Occipital lobe (tissue), 2 donors: Measurements from ENCODE around the gene POM121. TPM values are rescaled to one million over a fixed set of nuclear protein-coding genes. Genes with fewer than 3 reads are reported as not detected.
"Not testable (repeated sequence)": the region's sequence is repeated elsewhere in the genome, so short reads cannot be mapped to it uniquely, and the experiment has no call there.

Experiments
- DNase-seq: peaks from one replicate; lab custom pipeline; 2025; lab: John Stamatoyannopoulos, UW
- total RNA-seq: library from RNA; depleted of rRNA; stranded (reverse); fragments of >200 nt; gene quantifications from one replicate; pipeline ENCODE4 v1.2.3, GENCODE V29; 2014

Gene POM121
- total RNA-seq, 1 donor from 2014 or later = 4.2 TPM

DNA sequence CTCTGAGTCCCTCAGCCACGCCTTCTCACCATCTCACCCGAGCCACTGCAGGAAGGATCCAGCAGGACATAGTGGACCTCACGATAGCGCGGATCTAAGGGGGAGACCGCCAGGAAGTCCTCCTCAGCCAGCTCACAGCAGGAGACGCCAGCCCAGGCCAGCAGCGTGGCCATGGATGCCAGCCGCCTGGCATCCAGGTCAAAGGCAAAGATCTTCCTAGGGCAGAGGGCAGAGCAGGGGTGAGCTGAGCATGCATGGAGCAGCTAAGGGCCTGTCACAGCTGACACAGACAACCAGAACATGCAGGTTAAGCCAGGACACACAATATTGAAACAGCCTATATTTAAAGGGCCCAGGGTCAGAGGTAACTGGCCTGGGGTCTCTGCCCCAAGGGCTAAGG lies 24.4 kb downstream of the POM121 start:
- not testable (repeated sequence) for DNase-seq

- DNase-seq = not testable (repeated sequence)
Measured at GRCh38 chr7:72949686-72950085, 24.8 kb downstream of the POM121 start.

DNA sequence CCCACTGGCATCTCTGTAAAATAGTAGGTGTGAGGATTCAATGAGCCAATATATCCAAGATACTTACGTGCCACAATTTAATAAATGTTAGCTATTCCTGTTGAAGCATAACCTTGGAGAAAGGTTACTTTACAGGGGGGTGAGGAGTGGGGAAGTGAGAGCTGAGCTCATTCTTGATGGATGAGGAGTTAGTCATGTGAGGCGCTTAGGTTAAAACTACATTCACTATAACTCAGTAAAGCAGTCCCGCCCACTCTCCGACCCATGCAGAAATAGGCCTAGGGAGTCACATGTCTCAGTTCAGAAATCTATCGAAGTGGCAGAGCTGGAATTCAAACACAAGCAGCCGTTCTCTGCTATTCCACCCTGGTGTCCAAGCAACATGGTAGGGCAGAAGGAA lies 25.5 kb downstream of the POM121 start:
- not testable (repeated sequence) for DNase-seq

- not testable (repeated sequence) for DNase-seq
Measured at GRCh38 chr7:72953901-72954562, 29.1 kb downstream of the POM121 start.

DNA sequence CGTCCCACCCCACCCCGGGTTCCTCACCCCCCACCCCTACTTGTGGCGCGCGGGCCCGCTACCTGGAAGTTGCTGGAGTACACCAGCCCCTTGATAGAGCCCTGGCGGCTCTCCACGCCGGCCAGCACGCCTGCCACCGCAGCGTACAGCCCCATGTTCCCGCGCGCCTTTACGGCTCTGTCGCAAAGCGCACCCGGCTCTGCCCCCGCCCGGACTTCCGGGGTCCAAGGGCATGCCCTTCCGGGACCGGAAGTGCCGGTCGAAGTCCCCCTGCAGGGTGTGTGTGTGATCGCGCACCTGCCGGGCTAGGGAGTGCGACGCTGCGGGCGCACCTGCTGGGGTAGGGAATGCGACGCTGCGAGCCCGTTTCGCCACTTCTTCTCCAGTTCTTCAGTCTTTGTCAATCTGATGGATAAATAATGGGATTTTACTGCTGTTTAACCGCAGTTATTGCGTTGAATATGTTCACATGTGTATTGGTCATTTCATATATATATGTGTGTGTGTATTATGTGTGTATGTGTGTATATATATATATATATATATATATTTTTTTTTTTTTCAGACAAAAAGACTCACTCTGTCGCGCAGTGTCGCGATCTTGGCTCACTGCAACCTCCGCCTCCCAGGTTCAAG lies 29.8 kb downstream of the POM121 start:
- not testable (repeated sequence) for DNase-seq

- DNase-seq = not testable (repeated sequence)
Measured at GRCh38 chr7:72960029-72960428, 35.1 kb downstream of the POM121 start.

GRCh38 chr7:72960626-72961345 lies 35.9 kb downstream of the POM121 start:
- not testable (repeated sequence) for DNase-seq

DNA sequence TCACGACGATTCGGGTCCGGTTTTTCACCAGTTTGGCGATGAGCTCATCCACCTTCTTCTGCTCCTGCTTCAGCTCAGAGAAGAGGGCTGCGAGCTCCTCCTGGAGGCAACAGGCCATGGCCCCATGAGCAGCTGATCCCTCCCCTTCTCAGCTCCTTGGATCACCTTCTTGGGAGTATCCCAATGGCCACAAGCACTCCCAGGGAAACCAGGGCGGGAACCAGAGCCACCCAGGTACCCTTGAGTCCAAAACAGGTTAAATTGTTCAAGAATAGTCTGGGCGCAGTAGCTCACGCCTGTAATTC lies 36.4 kb downstream of the POM121 start:
- not testable (repeated sequence) for DNase-seq

GRCh38 chr7:72963056-72963455 lies 38.2 kb downstream of the POM121 start:
- not testable (repeated sequence) for DNase-seq

GRCh38 chr7:72965186-72965975 lies 40.5 kb downstream of the POM121 start:
- DNase-seq = not testable (repeated sequence)

DNA sequence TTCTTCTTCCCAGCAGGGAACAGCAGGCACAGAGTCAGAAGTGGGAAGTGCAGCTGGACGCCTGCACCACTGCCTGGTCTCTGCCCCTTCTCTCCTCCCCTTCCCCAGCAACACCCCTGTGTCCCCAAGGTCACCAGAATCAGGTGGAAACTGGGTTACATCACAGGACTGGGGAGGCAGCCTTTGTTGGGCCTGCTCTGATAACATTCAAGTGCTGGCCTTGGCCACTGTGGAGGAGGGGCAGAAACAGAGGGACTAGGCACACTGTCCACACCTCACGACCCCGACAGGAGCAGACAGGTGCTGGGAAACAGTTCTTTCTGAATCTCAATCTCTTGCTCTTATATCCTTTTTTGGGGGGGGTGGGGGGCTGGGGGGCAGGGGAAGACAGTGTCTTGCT lies 42.0 kb downstream of the POM121 start:
- not testable (repeated sequence) for DNase-seq

DNA sequence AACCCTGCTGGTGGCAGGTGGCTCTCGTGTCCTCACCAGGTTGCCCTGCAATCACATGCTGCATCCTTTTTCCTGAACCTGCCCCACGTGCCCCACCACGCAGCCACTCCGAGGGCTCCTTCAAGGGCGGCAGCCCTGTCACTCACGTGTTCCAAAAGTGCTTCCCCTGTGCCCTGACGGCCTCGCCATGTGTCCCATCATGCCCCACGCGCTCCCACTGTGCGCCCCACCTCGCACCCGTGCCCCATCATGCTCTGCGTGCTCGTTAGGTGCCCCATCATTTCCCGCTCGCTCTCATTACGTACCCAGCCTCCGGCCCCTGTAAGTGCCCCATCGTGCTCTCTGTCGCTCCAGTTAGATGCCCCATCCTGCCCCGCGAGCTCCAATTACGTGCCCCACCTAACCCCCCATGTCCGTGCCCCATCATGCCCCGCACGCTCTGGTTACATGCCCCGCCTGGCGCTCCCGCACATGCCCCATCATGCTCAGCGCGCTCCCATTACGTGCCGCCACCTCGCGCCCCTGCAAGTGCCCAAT lies 44.2 kb downstream of the POM121 start, which contains the start of gene TRIM74:
Gene TRIM74, minus strand, starts transcription at position 487 of the 537 bp plus-strand sequence. CDS start 3,309 bp downstream, outside the sequence.
- DNase-seq = not testable (repeated sequence)

DNA sequence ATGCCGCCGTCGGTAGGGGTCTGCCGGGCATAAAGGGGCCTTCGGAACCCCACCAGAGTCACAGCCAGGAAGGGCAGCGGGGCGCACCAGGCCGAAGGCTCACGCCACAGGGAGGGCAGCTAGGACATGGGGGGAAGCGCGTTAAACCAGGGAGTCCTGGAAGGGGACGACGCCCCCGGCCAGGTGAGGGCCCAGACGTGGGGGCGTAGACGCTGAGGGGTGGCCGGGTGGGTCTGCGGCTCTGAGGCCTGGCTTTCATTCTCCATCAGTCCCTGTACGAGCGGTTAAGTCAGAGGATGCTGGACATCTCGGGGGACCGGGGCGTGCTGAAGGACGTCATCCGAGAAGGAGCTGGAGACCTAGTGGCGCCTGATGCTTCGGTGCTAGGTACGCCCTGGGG lies 44.8 kb downstream of the POM121 start:
- not testable (repeated sequence) for DNase-seq

DNA sequence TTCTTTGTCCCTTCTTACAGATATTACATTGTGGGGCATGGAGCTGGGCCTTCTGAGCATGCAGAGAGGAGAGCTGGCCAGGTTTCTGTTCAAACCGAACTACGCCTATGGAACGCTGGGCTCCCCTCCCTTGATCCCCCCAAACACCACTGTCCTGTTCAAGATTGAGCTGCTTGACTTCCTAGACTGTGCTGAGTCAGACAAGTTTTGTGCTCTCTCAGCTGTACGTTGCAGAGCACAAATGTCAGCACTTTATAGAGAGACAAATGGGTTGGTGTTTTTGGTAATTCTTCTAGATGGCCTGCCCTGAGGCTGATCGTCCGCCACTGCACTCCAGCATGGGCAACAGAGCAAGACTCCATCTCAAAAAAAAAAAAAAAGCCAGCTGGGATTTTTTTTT lies 46.6 kb downstream of the POM121 start:
- not testable (repeated sequence) for DNase-seq

GRCh38 chr7:72974781-72975180 lies 49.9 kb downstream of the POM121 start:
- DNase-seq = not testable (repeated sequence)

DNA sequence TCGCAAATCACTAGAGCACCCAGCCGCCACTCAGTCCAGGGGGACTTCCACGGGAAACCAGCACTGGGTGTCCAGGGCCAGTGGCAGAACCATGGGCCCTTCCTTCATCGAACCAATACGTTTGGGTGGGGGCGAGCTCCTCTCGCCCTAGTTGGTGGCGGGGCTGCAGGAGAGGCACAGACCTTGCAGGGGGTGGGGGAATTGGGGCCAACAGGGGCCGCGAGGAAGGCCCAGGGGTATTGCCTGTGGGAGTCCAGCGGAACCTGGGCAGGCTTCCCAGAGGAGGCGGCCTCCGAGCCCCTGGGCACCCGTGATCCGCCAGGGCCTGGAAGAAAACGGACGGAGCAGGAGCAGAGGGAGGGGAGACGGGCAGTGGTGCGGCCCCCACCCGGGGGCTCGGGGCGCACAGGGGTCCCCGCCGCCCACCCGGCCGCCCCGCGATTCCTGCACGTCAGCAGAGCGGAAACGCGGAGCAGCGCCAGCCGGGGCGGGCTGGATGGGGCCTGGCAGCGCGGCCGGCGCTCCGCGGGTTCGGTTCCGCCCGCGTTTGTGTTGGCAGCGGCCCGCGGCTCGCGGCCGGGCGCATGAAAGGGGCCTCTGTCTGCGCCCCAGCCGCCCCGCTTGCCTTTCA lies 50.9 kb downstream of the POM121 start:
- DNase-seq = not testable (repeated sequence)

DNA sequence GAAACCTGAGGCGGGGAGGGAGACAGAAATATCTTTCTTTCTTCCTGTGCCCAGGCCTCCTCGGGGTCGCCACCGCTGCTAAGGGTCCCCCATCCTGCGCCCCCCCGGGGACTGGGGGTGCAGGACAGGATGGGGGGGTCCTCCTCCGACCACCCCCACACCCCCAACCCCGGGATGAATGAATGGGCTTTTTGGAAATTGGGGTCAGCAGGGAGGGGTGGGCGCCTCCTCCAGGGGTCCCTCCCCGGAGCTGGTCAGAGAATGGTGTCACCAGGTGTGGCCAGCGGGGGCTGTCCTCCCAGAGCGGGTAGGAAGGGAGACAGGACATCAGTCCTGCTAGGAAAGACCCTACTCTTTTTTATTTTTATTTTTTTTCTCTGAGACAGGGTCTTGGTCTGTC lies 51.5 kb downstream of the POM121 start:
- DNase-seq = not testable (repeated sequence)

DNA sequence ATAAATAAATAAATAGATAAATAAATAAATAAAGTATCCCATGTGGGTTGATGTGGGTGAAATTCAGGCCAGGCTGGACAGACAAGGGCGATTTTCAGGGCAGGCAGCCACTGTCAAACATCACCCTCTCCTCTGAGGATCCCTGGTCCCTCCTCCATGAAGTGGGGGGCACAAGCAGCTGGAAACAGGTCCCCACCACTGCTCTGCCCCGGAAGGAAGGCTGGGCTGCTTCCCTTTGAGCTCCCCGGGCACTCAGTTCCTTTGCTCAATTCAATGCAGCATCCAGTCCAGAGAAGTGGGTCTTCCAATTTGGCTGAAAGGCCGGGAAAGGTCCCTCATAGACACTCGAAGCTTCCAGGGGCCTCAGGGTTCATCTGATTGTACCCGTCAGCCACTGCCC lies 55.5 kb downstream of the POM121 start:
- not testable (repeated sequence) for DNase-seq

- not testable (repeated sequence) for DNase-seq
Measured at GRCh38 chr7:72982084-72982483, 57.2 kb downstream of the POM121 start.

DNA sequence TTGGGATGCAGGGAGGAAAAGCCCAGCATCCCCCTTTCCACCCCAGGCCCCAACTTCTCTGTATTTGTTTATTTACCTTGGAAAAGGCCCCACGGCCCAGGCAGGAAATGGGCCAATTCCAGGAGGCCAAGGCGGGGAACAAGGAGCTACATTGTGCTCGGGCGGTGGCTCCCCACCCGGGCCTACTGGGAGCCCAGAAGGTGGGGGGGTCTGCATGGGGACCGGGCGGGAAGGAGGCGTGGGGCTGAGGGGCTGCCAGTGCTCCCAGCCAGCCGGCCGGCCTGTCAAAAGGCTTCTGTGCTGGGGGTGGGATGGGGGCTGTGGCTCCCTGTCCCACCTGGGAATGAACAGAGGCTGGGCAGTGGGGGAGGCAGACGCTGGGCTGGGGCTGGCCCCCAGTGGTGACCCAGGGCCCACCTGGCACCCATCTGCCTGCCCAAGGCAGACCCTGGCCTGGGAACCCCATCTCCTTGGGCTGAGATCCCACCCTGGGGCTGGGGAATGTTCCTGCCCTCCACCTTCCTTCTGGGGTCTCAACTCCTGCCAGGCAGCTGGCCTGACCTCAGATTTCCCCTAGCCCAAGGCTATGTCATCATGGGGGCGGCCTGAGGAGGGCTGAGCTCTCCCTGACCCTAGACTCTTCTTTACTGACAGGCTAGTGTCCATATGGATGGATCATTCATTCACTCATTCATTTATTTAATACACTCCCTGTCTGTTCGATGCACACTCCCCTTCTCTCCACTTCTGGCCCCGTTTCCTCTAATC lies 65.4 kb downstream of the POM121 start:
- DNase-seq = not testable (repeated sequence)
